H1 (cell line): Measurements from ENCODE around the gene P3H3. TPM values are rescaled to one million over a fixed set of nuclear protein-coding genes. Genes with fewer than 3 reads are reported as not detected.

Source experiments
- CTCF ChIA-PET: fragments of 300-600 bp; sonication (Branson Sonifier 250); formaldehyde crosslinking; loops from one replicate; lab custom pipeline; 2021; ENCODE audit not compliant: partially characterized antibody; lab: Charles Lee
- POLR2A ChIA-PET: fragments of 300-600 bp; sonication (Branson Sonifier 250); formaldehyde crosslinking; loops from one replicate; lab custom pipeline; 2021; ENCODE audit warnings: inconsistent platforms; ENCODE audit not compliant: partially characterized antibody; lab: Charles Lee
- DNase-seq, 2 experiments: peaks; one replicate each; pipeline versions ENCODE4 v3.0.0 to v3.0.0-alpha.2; 2010 to 2022; ENCODE audit warnings: low spot score in 2 of 2, low read depth in 1 of 2, mixed read lengths in 1 of 2
- FAIRE-seq: peaks from 2 replicates; lab custom pipeline; 2011; peaks lifted over from hg19 to GRCh38; lab: Jason Lieb, UNC
- H2AFZ ChIP-seq: 2 replicates; pipeline ENCODE4 v1.8.1; 2012; ENCODE audit warnings: low read length, inconsistent platforms
- H2AK5ac ChIP-seq: 2 replicates; pipeline ENCODE4 v1.6.1; 2013; ENCODE audit warnings: low read depth, low read length
- H2BK120ac ChIP-seq: replicated peaks from 2 replicates; pipeline ENCODE3; 2013; ENCODE audit warnings: low read depth, low read length, inconsistent platforms
- H2BK12ac ChIP-seq: 2 replicates; pipeline ENCODE4 v1.6.1; 2013; ENCODE audit warnings: low read depth, low read length
- H2BK15ac ChIP-seq: 2 replicates; pipeline ENCODE4 v1.6.1; 2013; ENCODE audit warnings: low read length
- H2BK20ac ChIP-seq: 2 replicates; pipeline ENCODE4 v1.6.1; 2013; ENCODE audit warnings: low read length
- H2BK5ac ChIP-seq: 2 replicates; pipeline ENCODE4 v1.6.1; 2013; ENCODE audit warnings: low read depth, low read length
- H3K14ac ChIP-seq: 2 replicates; pipeline ENCODE4 v1.6.1; 2013; ENCODE audit warnings: inconsistent platforms; ENCODE audit not compliant: insufficient read length
- H3K18ac ChIP-seq: 2 replicates; pipeline ENCODE4 v1.6.1; 2013; ENCODE audit warnings: low read length; ENCODE audit errors: extremely low read depth
- H3K23ac ChIP-seq: 2 replicates; pipeline ENCODE4 v1.6.1; 2013; ENCODE audit warnings: inconsistent platforms; ENCODE audit not compliant: insufficient read length
- H3K23me2 ChIP-seq: 2 replicates; pipeline ENCODE4 v1.6.1; 2013; ENCODE audit warnings: low read depth, low read length
- H3K27ac ChIP-seq: 2 replicates; pipeline ENCODE4 v1.6.1; 2011; ENCODE audit warnings: low read depth, low read length, inconsistent platforms
- H3K27me3 ChIP-seq, 4 experiments: replicated peaks in 1 of 4; 1 replicate in 1 of 4; 2 replicates in 3 of 4; pipeline versions ENCODE4 v1.6.1 to v1.8.1; 2011 to 2013; ENCODE audit warnings: low read length in 3 of 4, mild to moderate bottlenecking in 3 of 4, inconsistent platforms in 2 of 4, mixed read lengths in 2 of 4, moderate library complexity in 1 of 4; ENCODE audit not compliant: control insufficient read depth in 3 of 4, insufficient read depth in 3 of 4; ENCODE audit errors: extremely low read depth in 1 of 4
- H3K36me3 ChIP-seq, 4 experiments: 2 replicates each; pipeline versions ENCODE4 v1.6.1 to v1.8.1; 2011 to 2013; ENCODE audit warnings: mild to moderate bottlenecking in 4 of 4, low read length in 3 of 4, moderate library complexity in 2 of 4, control low read depth in 1 of 4, inconsistent platforms in 1 of 4; ENCODE audit not compliant: insufficient read depth in 4 of 4, control insufficient read depth in 2 of 4
- H3K4ac ChIP-seq: replicated peaks from 2 replicates; pipeline ENCODE3; 2013; ENCODE audit warnings: low read length, low read depth, mixed read lengths, inconsistent platforms; ENCODE audit not compliant: insufficient read length
- H3K4me1 ChIP-seq, 4 experiments: replicated peaks in 1 of 4; 1 replicate in 1 of 4; 2 replicates in 3 of 4; pipeline versions ENCODE4 v1.6.1 to v1.8.1; 2011 to 2013; ENCODE audit warnings: low read length in 3 of 4, inconsistent platforms in 2 of 4, mixed read lengths in 1 of 4; ENCODE audit not compliant: insufficient read depth in 4 of 4, control insufficient read depth in 3 of 4
- H3K4me2 ChIP-seq, 2 experiments: 2 replicates each; pipeline versions ENCODE4 v1.6.1 to v1.8.1; 2011 to 2013; ENCODE audit warnings: low read depth in 2 of 2, low read length in 2 of 2, control low read depth in 1 of 2, inconsistent platforms in 1 of 2, mild to moderate bottlenecking in 1 of 2; ENCODE audit not compliant: insufficient read depth in 1 of 2
- H3K4me3 ChIP-seq, 4 experiments: fragments of 200-600, 300-600 bp in 1 of 4; sonication (generic), shearing (Covaris generic), sonication (Bioruptor Twin) in 1 of 4; 2 replicates each; pipeline versions ENCODE4 v1.5.1 to v1.8.1; 2011 to 2016; ENCODE audit warnings: low read length in 4 of 4, low read depth in 3 of 4, control low read depth in 2 of 4, inconsistent platforms in 2 of 4, mild to moderate bottlenecking in 2 of 4, mixed read lengths in 1 of 4, moderate library complexity in 1 of 4; ENCODE audit not compliant: insufficient read depth in 2 of 4; ENCODE audit errors: extremely low read depth in 1 of 4
- H3K56ac ChIP-seq: replicated peaks from 2 replicates; pipeline ENCODE3; 2013; ENCODE audit warnings: low read depth, mild to moderate bottlenecking, mixed read lengths, low read length, inconsistent platforms; ENCODE audit not compliant: insufficient read length
- H3K79me1 ChIP-seq: 2 replicates; pipeline ENCODE4 v1.6.1; 2013; ENCODE audit warnings: low read depth, low read length, control low read depth
- H3K79me2 ChIP-seq, 2 experiments: 2 replicates each; pipeline versions ENCODE4 v1.6.1 to v1.8.1; 2012 to 2013; ENCODE audit warnings: low read length in 2 of 2, mild to moderate bottlenecking in 2 of 2, inconsistent platforms in 1 of 2; ENCODE audit not compliant: insufficient read depth in 2 of 2, control insufficient read depth in 1 of 2
- H3K9ac ChIP-seq, 4 experiments: replicated peaks in 1 of 4; 1 replicate in 1 of 4; 2 replicates in 3 of 4; pipeline versions ENCODE4 v1.6.1 to v1.8.1; 2011 to 2013; ENCODE audit warnings: low read depth in 3 of 4, low read length in 3 of 4, control low read depth in 2 of 4, mild to moderate bottlenecking in 2 of 4, moderate library complexity in 2 of 4, inconsistent platforms in 1 of 4; ENCODE audit errors: extremely low read depth in 1 of 4
- H3K9me3 ChIP-seq, 2 experiments: 2 replicates each; pipeline versions ENCODE4 v1.6.1 to v1.8.1; 2012 to 2013; ENCODE audit warnings: mild to moderate bottlenecking in 2 of 2, moderate library complexity in 2 of 2, control low read depth in 1 of 2, inconsistent platforms in 1 of 2, low read depth in 1 of 2, low read length in 1 of 2, mixed read lengths in 1 of 2; ENCODE audit not compliant: insufficient read depth in 2 of 2
- H4K20me1 ChIP-seq, 2 experiments: replicated peaks in 1 of 2; 2 replicates each; pipeline versions ENCODE3 to v1.8.1; 2011 to 2013; ENCODE audit warnings: inconsistent platforms in 2 of 2, low read length in 2 of 2, mild to moderate bottlenecking in 1 of 2; ENCODE audit not compliant: insufficient read depth in 2 of 2, control insufficient read depth in 1 of 2
- H4K5ac ChIP-seq: 2 replicates; pipeline ENCODE4 v1.6.1; 2013; ENCODE audit warnings: low read length, low read depth, mixed read lengths, inconsistent platforms; ENCODE audit not compliant: insufficient read length
- H4K8ac ChIP-seq: 2 replicates; pipeline ENCODE4 v1.8.0; 2013; ENCODE audit warnings: mild to moderate bottlenecking, moderate library complexity, low read length, inconsistent platforms; ENCODE audit not compliant: insufficient read depth; ENCODE audit errors: extremely low read depth
- H4K91ac ChIP-seq: replicated peaks from 2 replicates; pipeline ENCODE3; 2013; ENCODE audit warnings: low read length, mixed read lengths, inconsistent platforms; ENCODE audit not compliant: insufficient read length
- CEBPB ChIP-seq: IDR thresholded peaks from 2 replicates; pipeline ENCODE4 v1.6.1; 2012; ENCODE audit warnings: low read depth, low read length
- EGR1 ChIP-seq: IDR thresholded peaks from 2 replicates; pipeline ENCODE4 v1.6.1; 2011; ENCODE audit warnings: low read depth, low read length, borderline replicate concordance
- EZH2 ChIP-seq: fragments of 200-600 bp; sonication (generic); IDR thresholded peaks from 2 replicates; pipeline ENCODE4 v1.7.1; 2012; ENCODE audit warnings: low read depth, mild to moderate bottlenecking, moderate library complexity, low read length, inconsistent platforms; ENCODE audit not compliant: severe bottlenecking
- HDAC2 ChIP-seq, 2 experiments: fragments of 300-600 bp in 1 of 2; sonication (generic) in 1 of 2; IDR thresholded peaks; 2 replicates each; pipeline ENCODE4 v1.6.1; 2011 to 2012; ENCODE audit warnings: low read depth in 2 of 2, low read length in 2 of 2, mild to moderate bottlenecking in 2 of 2, moderate library complexity in 2 of 2, borderline replicate concordance in 1 of 2, inconsistent platforms in 1 of 2
- MAFK ChIP-seq: IDR thresholded peaks from 2 replicates; pipeline ENCODE4 v1.6.1; 2012; ENCODE audit warnings: low read depth, mild to moderate bottlenecking, improper control_type of control experiment, low read length
- NANOG ChIP-seq: IDR thresholded peaks from 2 replicates; pipeline ENCODE4 v1.6.1; 2011; ENCODE audit warnings: low read length, low read depth, mild to moderate bottlenecking, inconsistent platforms; ENCODE audit not compliant: insufficient read depth, poor library complexity, severe bottlenecking
- POLR2AphosphoS5 ChIP-seq: IDR thresholded peaks from 2 replicates; pipeline ENCODE4 v1.6.1; 2011; ENCODE audit warnings: low read depth, low read length
- RAD21 ChIP-seq, 2 experiments: IDR thresholded peaks in 1 of 2; conservative IDR thresholded peaks in 1 of 2; 2 replicates each; pipeline ENCODE4 v1.6.1; 2011; ENCODE audit warnings: low read depth in 2 of 2, low read length in 2 of 2, improper control_type of control experiment in 1 of 2, inconsistent platforms in 1 of 2, mild to moderate bottlenecking in 1 of 2, moderate library complexity in 1 of 2
- SAP30 ChIP-seq: fragments of 300-600 bp; sonication (generic); IDR thresholded peaks from 2 replicates; pipeline ENCODE4 v1.7.1; 2012; ENCODE audit warnings: low read length, moderate library complexity, mild to moderate bottlenecking, inconsistent platforms; ENCODE audit not compliant: insufficient read depth, insufficient replicate concordance
- SIRT6 ChIP-seq: IDR thresholded peaks from one replicate; pipeline ENCODE4 v1.7.1; 2012; ENCODE audit warnings: low read length, inconsistent platforms
- SP1 ChIP-seq: IDR thresholded peaks from 2 replicates; pipeline ENCODE4 v1.6.1; 2011; ENCODE audit warnings: low read depth, low read length
- WGBS, 2 experiments: shearing (Covaris generic) in 1 of 2; methylation state at CpG; one replicate each; pipeline versions ENCODE4 v1.1.6 to v1.1.7; 2013 to 2015; ENCODE audit warnings: low lambda C conversion rate in 2 of 2, mixed read lengths in 2 of 2, inconsistent platforms in 1 of 2, low coverage in 1 of 2, missing lambda C conversion rate in 1 of 2; ENCODE audit not compliant: insufficient replicate concordance in 2 of 2, insufficient coverage in 1 of 2, insufficient read length in 1 of 2; ENCODE audit errors: extremely low coverage in 1 of 2, missing lambda C conversion rate in 1 of 2; 5-methylcytosine and 5-hydroxymethylcytosine counted together
- polyA plus RNA-seq, 7 experiments: library from polyadenylated mRNA; depleted of rRNA in 3 of 7; stranded (reverse) in 5 of 7; unstranded in 2 of 7; fragments of >200 nt in 5 of 7; fragments of 200-250 nt in 2 of 7; gene quantifications; 1 replicate in 5 of 7; 2 replicates in 1 of 7; 4 replicates in 1 of 7; pipeline versions ENCODE4 v1.2.1 to v1.2.3, GENCODE V29; 2011 to 2013; ENCODE audit warnings: missing spikeins in 2 of 7, mixed read lengths in 2 of 7
- total RNA-seq: library from RNA; stranded (reverse); fragmentation: NEBNext Ultra II Directional; extraction: Animal tissue kit (Norgen Biotek cat#: 25700); gene quantifications from 2 replicates; pipeline ENCODE4 v1.2.1, GENCODE V29; 2021
- TF ChIP-seq, protein P1 (sequence below): IDR thresholded peaks from 2 replicates; pipeline ENCODE4 v1.6.1; 2011; ENCODE audit warnings: low read depth, mild to moderate bottlenecking, low read length; ENCODE audit not compliant: insufficient read depth

P3H3 gene
- total and polyA plus RNA-seq, 2 of the 8 experiments (the other 6 are each of a cell fraction or from before 2014, with no cell fraction given), result 22.9 to 43.5 TPM

DNA sequence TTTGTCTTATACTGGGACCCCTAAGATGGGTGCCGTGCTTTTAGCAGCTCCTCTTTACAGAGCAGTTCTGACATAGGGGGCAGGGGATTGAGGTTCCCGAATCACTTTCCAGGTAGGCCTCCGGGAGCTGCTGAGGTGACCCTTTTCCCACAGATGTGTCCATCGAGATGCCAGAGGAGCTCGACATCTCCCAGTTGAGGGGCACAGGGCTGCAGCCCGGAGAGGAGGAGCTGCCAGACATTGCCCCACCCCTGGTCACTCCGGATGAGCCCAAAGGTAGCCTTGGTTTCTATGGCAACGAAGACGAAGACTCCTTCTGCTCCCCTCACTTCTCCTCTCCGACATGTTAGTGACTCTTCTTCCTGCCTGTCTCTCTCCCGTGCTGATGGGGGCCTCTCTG is 34.8 kb downstream of the P3H3 start:
- Histone ChIP-seq H3K9me3 (no peaks in the 10 kb centered on the region), H2BK15ac (no peak overlapping the region), H2BK5ac (no peak overlapping the region), H3K27me3 (no peaks in the 10 kb centered on the region), H3K4ac (no peak overlapping the region), H4K8ac (no peak overlapping the region; the same call in 1 of the 2 replicates), H3K27ac (no peak overlapping the region), H3K23ac (no peak overlapping the region), H3K36me3 (peaks cover 25 to 61% (median 50%) of the 10 kb centered on the region in 4 experiments), H3K79me1 (no peaks in the 10 kb centered on the region; the same call in 1 of the 2 replicates), H3K18ac (no peak overlapping the region), H4K91ac (no peak overlapping the region), H2AFZ (no peak overlapping the region), H3K4me3 (no peak overlapping the region), H3K56ac (no peak overlapping the region), H3K4me2 (no peak overlapping the region), H3K23me2 (peaks cover 5% of the 10 kb centered on the region; the same call in 1 of the 2 replicates), H3K4me1 (peaks cover 5 to 16% (median 11%) of the 10 kb centered on the region in 4 experiments), H3K79me2 (peaks cover 0 to 7% of the 10 kb centered on the region in 2 experiments; a peak in 2 of 4 replicates), H2AK5ac (no peak overlapping the region), H4K20me1 (peaks cover under 1 to 2% of the 10 kb centered on the region in 2 experiments), H2BK12ac (no peak overlapping the region), H2BK120ac (no peak overlapping the region), H4K5ac (no peak overlapping the region), H3K9ac (no peak overlapping the region), H2BK20ac (no peak overlapping the region), H3K14ac (no peak overlapping the region)
- CTCF ChIA-PET, result interaction anchor here (0.8 to 2.1 kb wide), 2 partner anchors 10 to 15 kb away, joined by 3 to 7 read pairs; no protein-coding TSS in a partner anchor
- DNase-seq (no peak), FAIRE-seq (no peak)
- POLR2A ChIA-PET, result interaction anchor here (14.9 to 18.9 kb wide), 2 partner anchors 18 to 77 kb away, joined by 442 to 588 read pairs; partner anchors contain the start of genes C12orf57, CDCA3, GNB3 and RNU7-1
- WGBS, 2 experiments, result 93% methylated on average over 11 of the region's 11 CpGs; no CpG with 5 or more reads in 1 of the 2 experiments
- TF ChIP-seq SIRT6 (no peak), SP1 (no peak), NANOG (no peak), RAD21 (IDR thresholded peaks at IDR 0.05 in 1 of 2, conservative IDR thresholded peaks at IDR 0.05 in 1 of 2; ENCODE audit: low read depth in 2 of 2, low read length in 2 of 2) (no peak), EZH2 (no peak), SAP30 (no peak), HDAC2 (IDR thresholded peaks at IDR 0.05; ENCODE audit: borderline replicate concordance in 1 of 2, low read depth in 2 of 2, low read length in 2 of 2) (no peak), EGR1 (no peak), MAFK (no peak), CEBPB (no peak), POLR2AphosphoS5 (no peak)
- TF ChIP-seq, protein P1, sequence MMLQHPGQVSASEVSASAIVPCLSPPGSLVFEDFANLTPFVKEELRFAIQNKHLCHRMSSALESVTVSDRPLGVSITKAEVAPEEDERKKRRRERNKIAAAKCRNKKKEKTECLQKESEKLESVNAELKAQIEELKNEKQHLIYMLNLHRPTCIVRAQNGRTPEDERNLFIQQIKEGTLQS, result no peak
